ENCODE data around the gene FGF1.

FGF1 gene

DNA sequence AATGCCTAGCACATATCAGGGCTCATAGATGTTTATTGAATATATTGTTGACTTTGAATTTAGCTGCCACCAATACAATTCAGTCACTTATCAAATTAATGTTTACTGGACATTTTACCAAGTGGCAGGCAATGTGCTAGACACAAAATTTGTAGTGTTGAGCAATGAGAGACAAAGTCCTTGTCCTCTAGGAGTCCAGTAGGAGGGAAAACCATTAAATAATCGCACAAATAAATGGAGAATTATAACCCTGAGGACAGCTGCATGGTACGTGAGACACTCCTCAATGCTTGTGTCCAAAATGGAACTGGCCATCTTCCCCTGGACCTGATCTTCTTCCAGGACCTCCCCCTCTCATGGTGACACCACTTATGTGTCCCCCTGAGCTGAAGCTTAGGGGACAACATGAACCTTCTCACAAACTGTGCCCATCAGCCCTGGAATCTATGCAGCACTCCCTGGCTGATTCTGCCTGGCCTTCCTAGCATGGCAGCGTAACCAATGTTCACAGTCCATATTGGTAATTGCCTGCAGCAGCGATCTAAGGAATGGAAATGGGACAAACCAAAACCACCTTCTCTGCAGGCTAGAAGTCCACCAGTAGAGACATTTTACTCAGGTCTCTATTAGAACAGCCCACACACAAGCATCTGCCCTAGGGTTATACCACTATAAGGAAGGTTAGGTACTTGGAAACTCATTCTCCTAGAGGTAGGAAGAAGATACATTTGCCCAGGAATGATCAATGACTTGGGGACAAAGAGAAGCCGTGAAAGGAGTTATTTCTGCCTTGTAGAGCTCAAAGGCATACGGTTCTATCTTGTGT is 75.5 kb downstream of the FGF1 start:
- DNase-seq: no peak

DNA sequence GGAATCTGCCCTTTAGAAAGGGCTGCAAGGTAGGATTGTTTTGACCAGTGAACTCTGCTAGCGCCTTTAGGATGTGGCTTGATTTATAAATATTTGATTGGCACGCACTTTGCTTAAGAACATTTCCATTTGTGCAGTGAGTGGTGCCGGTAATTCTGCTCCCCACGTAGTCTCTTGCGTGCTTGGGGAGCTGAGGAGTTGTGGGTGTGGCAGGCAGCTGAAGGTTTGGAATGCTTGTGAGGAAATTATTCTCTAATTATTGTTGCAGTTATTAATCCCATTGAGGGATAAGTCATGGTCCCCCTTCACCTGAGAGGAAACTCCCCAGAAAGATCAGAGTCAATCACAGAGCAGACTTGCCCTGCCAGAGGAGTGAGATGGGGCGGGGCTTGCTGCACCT is 76.7 kb downstream of the FGF1 start:
- no peak for DNase-seq

DNA sequence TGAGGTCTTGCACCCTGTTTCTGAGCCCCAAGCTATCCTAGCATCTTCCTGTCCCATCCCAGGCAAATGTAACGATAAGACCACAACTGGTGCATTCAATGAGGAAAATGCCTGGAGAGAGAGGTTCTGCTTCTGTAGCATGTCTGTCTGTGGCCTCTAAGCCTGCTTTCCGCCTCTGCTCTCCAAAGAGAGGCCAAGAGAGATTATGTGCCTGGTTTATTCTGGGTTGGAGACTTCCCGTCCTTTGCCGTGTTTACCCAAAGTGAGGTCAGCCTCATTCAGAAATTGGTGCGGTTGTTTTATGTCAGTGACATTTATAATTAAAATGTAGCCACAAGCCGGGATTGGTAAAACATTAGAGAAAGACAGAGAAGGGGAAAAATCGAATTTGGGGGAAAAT is 77.8 kb downstream of the FGF1 start:
- no peak for DNase-seq

DNA sequence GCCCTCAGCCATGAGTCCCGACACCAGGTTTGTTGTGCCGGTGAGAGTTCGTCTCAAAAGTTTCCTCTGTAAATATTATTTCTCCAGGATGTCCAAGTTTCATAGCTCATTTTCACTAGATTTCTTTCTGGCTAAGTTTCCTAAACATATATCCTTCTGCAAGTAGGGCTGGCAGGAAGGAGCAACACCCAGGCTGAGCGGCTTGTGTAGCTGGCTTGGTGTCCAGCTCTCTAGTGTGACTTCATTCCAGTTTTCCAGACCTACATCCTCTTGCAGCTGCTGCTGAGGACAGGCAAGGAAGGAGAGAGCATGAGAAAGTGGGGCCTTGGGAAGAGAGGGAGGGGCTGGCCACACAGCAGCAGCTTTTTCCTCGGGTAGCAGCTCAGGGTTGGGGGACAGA is 80.3 kb downstream of the FGF1 start:
- DNase-seq: no peak

DNA sequence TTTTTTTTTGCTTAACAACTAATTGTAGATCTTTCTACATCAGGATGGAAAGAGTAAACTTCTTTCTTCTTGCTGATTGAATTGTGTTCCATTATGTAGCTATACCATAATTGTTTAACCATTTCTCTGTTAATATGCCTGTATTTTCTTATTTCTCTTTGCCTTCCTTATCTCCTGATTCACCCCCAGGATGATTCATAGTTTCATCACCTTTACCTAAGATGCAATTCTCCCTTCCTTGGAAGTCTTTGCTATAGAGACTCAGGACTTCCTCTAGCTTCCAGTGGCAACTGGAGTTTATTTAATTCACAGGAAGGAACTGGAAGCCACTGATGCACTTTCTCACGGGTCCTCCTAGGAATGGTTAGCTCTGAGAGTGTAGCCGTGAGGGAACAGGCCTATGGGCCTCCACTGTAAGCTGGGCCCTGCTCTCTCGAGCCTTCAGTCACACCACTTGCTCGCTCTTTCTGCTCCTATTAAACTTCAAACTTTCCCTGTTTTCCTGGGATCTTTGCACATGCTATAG is 83.1 kb downstream of the FGF1 start:
- DNase-seq: no peak

DNA sequence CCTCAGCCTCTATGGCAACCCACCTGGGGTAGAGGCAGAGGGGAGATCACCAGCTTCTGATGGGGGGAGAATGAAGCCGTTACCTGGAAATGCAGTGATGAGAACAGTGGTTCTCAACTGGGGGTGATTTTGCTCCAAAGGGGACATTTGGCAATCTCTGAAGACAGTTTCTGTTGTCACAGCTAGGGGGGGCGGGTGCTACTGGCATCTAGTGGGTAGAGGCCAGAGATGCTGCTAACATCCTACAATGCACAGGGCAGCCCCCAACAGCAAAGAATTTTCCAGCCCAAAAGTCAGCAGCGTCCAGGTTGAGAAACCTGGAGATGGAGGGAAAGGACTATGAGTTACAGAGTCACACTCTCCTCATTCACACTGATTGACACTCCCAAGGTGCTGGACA is 84.5 kb downstream of the FGF1 start:
- DNase-seq: no peak

DNA sequence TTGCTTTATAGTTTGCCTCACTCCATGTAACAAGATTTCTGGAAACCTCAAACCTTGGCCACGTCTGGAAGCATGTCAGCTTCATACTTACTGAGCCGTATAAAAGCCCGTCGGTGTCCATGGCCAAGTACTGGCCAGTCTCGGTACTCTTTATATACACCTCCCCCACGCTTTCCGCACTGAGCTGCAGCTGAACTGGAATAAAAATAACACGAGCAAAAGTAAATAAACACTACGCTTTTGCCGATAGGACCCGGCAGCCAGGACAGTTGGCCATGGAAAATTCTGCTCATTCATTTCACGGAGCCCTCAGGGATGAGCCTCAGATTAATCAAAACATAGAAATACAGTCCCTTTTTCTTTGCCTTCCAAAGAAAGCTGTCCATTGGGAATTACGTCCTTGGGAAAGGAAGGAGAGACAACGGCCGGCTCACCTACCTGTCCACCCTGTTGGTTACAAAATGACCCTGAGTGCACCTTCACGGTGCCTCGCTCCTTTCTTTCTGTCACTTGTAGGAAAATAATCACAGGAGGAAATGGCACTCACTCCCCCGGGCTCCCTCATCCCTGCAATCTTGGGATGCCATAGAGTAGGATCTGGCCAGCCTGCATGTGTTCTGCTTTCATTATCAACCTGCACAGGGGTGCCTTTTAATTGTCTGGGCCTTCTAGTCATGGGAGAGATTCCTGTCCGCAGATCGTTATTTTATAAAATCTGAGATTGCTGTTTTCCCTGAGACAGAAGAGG is 85.1 kb downstream of the FGF1 start:
- peak; percentile 11 for DNase-seq

DNA sequence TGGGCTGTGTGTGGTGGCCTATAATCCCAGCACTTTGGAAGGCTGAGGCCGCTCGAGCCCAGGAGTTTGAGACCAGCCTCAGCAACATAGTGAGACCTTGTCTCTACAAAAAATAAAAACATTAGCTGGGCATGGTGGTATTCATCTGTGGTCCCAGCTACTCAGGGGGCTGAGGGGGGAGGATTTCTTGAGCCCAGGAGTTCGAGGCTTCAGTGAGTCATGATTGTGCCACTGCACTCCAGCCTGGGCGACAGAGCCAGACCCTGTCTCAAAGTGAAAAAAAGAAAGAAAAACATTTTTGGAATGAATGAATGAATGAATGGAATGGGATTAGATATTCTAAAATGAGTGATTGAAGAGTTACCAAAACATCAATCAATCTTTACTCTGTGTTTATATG is 85.8 kb downstream of the FGF1 start:
- no peak for DNase-seq

DNA sequence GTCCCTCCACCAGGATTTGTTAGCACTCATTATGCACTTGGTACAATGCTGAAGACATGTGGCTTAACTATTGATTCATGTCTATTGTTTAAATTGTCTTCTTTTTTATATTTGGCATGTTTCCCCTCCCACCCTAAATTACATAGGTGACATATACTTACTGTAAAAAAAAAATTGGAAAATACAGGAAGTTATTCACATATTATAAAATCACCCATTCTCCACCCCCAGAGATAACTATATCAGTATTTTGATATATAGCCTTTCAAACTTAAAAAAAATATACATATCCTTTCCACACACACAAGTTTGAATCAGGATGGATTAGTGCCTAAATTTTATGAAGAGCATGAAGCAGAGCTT is 87.6 kb downstream of the FGF1 start:
- no peak for DNase-seq

DNA sequence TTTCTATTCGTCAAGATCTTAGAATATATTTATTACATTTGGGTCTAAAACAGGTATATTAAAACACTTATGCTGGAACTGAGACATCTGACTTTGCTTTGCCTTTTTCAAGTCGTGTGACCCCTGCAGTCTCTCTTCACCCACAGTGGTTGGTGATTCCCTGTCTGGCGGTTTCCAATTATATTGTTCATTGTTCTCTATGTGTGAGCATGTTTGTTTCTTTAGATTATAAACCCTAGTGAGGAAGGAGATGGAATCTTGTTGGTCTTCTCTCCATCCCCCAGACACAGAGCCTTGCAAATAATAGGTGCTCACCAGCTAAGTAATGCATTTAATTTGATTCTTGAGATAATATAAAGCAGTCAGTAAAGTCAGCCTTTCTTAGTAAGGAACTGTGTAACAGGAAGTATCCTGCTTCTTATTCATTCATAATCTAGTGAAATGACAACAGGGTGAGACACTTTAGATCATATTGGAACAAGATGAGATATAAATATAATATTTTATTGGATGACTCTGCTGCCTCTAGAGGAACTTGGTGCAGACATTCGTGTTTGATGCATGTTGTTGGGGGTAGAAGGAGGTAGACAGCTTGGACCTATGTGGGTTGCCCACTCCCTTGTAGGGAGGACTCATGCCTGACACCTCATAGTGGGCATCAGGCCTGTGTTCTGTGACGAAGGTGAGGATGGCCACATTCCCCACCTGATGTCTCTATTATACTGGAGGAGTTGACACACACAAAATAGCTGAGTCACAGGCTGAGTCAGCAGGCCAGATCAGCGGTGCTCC is 88.1 kb downstream of the FGF1 start:
- peak; percentile 11 for DNase-seq

DNA sequence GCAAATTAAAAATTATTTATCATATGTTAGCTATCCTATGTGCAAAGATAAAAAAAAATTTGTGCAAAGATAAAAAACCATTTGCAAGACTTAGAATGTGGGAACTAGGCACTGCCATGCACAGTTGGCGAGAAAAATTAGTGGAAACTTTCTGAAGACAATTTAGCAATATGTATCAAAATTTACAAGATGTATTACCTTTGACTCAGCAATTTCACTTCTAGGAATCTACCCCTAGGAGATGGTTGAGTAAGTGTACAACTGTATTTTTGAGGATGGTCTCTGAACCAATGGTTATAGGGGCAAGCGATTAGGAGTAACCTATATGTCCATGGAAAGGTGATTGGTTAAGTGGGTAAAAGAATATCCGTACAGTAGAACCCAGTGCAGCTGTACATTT is 88.9 kb downstream of the FGF1 start:
- DNase-seq: no peak

DNA sequence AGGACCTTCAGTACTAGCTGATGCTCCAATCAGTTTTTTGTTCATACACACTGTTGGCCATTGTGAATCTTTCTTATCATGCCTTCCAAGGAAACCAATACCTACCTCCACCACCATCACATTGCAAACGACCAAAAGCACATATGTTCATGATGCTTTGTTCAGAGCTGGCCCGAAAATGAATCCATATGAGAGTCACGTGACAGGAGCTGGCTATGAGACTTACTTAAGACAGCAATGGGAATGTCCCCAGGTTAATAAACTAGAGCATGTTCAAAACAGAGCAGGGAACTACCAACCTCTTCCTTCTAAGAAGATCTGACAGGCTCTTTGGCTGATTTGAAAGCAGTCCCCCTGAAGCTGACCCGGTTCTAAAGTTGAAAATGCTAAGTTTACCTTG is 93.5 kb downstream of the FGF1 start:
- DNase-seq: no peak

DNA sequence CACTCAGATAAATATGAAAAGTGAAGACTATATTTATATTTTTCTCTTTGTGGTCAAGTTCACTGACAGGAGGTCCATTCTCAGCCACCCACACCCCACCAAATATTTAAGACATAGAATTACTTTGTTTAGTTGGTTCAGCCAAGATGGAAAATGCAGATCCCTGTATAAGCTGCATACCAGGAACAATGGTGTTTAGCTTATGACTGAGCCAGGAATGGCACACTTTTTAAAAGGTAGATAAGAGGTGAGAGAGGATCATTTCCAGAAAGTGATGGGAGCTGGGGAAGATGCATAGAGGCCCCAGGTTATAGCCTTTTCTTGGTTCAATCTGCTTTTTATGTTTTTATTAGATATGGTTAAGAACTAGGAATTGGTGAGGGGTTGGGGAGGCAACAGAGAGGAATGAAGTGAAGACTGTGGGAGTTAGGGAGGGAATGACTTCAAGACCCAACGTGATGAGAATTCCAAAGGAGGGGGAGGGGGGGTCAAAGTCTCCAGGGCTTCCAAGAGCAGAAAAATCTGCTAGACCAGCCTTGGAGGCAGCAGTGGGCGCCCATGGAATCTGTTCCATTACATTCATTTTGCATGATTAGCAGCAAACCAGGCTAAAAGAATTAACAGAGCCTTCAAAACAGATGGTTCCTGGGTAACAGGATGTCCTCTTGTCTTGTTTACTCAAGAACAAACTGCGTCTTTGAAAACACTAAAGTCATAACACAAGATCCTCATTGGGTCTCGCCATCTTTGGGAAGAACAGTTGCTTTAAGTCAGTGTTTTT is 95.2 kb downstream of the FGF1 start:
- no peak for DNase-seq

DNA sequence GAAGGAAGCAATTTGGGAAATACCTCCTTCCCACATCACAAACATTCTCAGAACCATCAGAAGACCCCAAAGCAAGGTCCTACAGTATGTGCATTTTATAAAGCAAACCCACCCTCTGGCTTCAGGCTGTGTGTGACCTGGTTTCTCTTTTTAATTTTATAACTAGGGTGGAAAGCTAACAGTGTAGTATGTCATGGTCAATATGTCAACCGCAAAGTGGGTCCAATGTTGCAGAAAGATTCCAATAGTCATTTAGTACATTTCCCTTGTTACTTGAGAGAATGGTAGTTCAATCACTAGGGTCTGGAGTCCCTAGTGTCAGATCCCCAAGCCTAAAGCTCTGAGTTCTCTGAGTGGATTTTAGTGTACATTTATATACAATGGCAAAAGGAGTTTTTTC is 96.2 kb downstream of the FGF1 start:
- no peak for DNase-seq

DNA sequence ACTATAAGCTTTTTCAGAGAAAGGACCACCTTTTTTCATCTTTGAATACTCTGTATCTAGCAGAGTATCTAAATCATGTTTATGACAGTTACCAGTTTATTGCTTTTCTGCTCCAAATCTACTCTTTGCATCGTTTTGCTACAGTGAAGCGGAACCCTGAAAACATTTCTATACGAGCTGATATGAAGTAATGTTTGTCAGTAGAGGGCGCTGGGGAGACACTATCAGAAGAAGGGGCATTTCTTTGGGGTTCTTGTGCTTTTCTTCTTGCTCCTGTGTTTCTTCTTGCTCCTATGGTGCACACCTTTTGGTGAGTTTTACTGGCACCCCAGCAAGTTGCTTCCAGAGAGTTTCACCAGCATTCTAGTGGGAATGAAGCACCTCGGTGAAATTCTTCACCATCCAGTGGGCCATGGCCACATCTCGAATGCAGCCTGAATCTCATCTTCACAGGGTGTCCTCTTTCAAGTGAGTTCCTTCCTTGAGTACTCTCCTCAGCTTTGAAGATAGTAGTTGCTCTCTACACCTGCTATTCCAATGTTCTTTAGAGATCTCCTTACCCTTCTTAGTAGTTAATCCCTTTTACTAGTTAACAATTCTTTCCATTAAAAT is 98.4 kb downstream of the FGF1 start:
- no peak for DNase-seq

DNA sequence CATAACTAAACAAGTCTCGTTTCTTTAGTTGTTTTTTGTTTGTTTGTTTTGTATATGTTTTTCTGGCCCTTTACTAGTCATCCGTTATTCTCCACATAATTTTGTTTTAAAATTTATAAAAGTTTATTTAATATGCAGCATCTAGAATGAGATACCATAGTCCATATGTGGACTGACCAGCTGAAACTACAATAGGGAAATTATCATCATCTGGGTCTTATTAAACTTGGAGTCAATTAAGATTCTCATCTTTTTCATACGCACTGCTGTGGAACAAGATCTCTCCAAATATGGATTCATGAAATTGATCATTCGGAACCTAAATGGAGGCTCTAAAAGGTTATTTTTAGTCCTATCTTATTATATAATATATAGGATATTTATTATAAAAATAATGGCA is 99.3 kb downstream of the FGF1 start:
- DNase-seq: no peak

DNA sequence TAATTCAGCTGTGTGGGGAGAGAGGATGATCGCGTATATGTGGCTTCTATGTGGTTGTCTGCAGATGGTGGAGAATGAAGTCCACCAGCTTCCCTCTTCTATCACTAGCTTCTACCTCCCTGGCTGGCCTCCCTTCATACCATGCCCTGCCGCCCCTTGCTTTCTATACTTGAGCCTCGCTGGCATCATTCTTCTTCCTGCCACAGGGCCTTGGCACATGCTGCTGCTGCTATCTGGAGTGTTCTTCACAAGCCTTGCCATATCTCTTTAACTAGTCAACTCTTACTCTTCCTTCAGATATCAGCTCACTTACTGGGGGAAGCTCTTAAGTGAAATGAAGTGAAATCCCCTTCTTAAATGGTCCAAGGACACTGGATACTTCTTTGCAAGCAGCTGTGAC is 100.4 kb downstream of the FGF1 start:
- DNase-seq: no peak

DNA sequence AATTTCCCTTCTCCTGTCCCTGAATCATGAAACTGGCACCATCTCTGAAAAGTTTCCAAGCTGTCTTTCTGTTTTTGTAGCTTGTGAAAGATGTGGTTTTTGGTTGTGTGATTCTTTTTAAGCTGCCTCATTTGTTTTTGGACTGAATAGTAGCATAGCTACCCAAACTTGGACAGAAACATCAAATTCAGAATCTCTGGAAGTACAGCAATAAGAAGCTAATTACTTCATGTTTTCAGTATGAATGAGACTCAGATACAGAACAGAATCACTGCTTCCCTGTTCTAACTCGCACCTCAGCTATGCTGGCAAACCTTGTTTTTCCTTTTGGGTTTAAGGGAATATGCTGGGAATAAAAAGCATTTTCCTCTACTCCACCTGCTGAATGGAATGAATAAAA is 101.0 kb downstream of the FGF1 start:
- no peak for DNase-seq

DNA sequence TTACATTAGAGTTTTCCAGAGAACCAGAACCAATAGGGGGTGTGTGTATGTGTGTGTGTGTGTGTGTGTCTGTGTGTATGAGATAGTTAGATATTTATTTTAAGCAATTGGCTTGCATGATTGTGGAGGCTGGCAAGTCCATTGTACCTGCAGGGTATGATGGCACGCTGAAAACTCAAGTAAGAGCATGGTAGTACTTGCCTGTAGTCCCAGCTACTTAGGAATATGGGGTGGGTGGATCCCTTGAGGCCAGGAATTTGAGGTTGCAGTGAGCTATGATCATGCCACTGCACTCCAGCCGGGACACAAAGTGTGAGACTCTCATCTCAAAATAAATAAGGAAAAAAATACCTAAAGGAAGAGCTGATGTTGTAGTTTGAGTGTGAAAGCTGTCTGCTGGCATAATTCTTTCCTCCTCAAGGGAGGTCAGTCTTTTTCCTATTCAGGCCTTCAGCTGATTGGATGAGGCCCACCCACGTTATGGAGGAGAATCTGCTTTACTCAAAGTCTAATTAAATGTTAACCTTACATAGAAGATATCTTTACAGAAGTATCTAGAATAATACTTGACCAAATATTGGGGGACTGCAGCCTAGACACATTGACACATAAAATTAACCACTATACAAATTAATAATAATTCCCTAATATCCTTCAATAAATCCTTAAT is 107.6 kb downstream of the FGF1 start:
- DNase-seq: no peak

DNA sequence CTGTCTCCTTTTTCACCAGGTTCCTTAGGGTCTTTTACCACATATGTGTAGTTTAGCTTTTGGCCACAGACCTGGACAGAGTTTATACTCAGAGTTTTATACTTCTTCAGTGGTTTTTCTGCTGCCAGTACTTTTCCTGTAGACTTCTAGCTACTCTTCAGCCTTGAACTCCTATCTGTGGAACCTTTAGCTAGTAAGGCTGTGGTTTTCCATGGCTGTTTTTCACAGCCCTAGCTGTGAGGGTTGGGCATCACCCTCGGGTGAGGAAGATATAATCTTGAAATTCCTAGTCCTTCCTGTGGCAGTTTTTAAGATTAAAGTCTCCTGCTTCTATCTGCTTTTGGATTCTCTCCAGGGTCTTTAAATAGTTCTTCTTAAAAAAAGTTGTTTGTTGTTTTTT is 109.1 kb downstream of the FGF1 start:
- DNase-seq: no peak

DNA sequence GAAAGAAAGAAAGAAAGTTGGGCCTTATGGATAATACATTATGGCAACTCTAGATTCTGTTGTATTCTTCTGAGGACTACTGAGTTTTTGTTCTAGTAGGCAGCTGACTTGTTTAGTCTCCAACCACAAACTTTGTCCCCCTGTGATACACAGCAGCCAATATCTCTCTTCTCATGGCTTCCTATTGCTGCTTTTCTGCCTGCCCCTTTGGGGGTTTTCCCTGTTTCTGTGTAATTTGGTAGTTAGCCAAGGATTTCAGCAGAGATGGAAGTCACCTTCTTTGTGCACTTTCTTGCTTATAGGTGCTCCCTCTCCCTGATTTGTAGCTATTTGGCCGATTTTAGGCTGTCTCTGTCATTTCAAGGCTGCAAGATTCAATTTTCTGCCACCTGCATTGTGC is 109.6 kb downstream of the FGF1 start:
- no peak for DNase-seq

DNA sequence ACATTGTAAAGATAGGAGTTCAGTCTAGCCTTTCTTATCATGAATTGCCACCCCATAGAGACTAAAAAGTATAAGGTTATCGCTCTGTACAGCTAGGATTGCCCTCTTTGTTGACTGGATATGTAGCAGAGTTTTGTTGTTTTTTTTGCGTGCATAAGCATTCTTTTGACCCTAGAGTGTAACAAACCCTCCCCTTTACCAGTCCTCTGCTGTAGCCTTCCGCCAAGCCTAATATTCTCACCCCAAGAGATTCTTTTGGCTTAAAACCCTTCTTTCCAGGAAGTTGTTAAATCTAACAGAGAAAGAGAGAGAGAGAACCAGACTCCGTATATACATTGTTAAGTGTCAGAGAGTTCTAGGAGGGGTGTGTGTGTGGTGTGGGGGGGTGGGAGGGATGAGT is 113.9 kb downstream of the FGF1 start:
- DNase-seq: no peak

Measured in DMS153 (cell line).